Measurements from ENCODE around the gene LAMA3. TPM values are rescaled to one million over a fixed set of nuclear protein-coding genes. Genes with fewer than 3 reads are reported as not detected.

Gene LAMA3
- total and polyA plus RNA-seq, 2 experiments from 2014 or later: 3.9 to 4.9 TPM

- TF ChIP-seq ZNF462 (CRISPR knock-in tag; IDR thresholded peaks at IDR 0.05) (no peak), EZH2 (IDR thresholded peaks at IDR 0.05; ENCODE audit: low read depth, unreplicated experiment) (no peak), ZNF331 (CRISPR knock-in tag; IDR thresholded peaks at IDR 0.05; ENCODE audit: low read depth) (no peak), NANOG (IDR thresholded peaks at IDR 0.05; ENCODE audit: borderline replicate concordance) (no peak), POLR2AphosphoS5 (IDR thresholded peaks at IDR 0.05; ENCODE audit: low read depth) (no peak), ZNF114 (CRISPR knock-in tag; IDR thresholded peaks at IDR 0.05) (no peak)
Observed at GRCh38 chr18:23725351-23725750, 36.1 kb downstream of the LAMA3 start (continued).

- H3K27ac Mint-ChIP-seq: no peak overlapping the region
- H3K36me3 Mint-ChIP-seq (ENCODE audit: low read depth): no peaks in the 10 kb centered on the region
- 0 out of 2 replicates have a peak overlapping the region, but pooled peaks have one; percentile 59 for H2AFZ ChIP-seq
- H3K27me3 Mint-ChIP-seq (ENCODE audit: insufficient read depth, low read depth, poor library complexity): peaks cover 3% of the 10 kb centered on the region
- no peaks in the 10 kb centered on the region for H3K36me3 ChIP-seq (ENCODE audit: insufficient read depth)
- no peaks in the 10 kb centered on the region for H3K79me2 ChIP-seq (replicated peaks; ENCODE audit: insufficient read depth)
- DNase-seq (ENCODE audit: low spot score) (no peak), ATAC-seq (no peak)
- H3F3A ChIP-seq (replicated peaks; ENCODE audit: low read depth): no peaks in the 10 kb centered on the region
- no peak overlapping the region for H3K27ac ChIP-seq (ENCODE audit: low read depth)
- no peaks in the 10 kb centered on the region for H4K20me1 ChIP-seq (replicated peaks; ENCODE audit: insufficient read depth)
- no peak overlapping the region for H3K4me3 Mint-ChIP-seq
- no peaks in the 10 kb centered on the region; the same call in 2 of the 3 replicates for H3K4me1 Mint-ChIP-seq
- H3K4me2 ChIP-seq: no peak overlapping the region
- no peaks in the 10 kb centered on the region for H3K4me1 ChIP-seq (ENCODE audit: insufficient read depth)
- H3K9me3 Mint-ChIP-seq: no peaks in the 10 kb centered on the region
- H3K4me3 ChIP-seq: no peak overlapping the region
- H3K9me2 ChIP-seq (ENCODE audit: insufficient read depth): peaks cover 3% of the 10 kb centered on the region; the same call in 1 of the 2 replicates
- no peaks in the 10 kb centered on the region for H3K27me3 ChIP-seq (ENCODE audit: insufficient read depth)
- no peak for TF ChIP-seq ZNF114 (CRISPR knock-in tag; IDR thresholded peaks at IDR 0.05)
- no peak for TF ChIP-seq CTCF (conservative IDR thresholded peaks at IDR 0.05; ENCODE audit: low read depth in 2 of 2)
Observed at GRCh38 chr18:23725827-23726661, 36.8 kb downstream of the LAMA3 start.
